Mesenchymal stem cell (in vitro differentiated cells and primary cell): ENCODE data around the gene ZNF446.

Experiments used
- DNase-seq: peaks from one replicate; pipeline ENCODE4 v3.0.0-alpha.2; 2013
- H2AFZ ChIP-seq: one replicate; pipeline ENCODE4 v1.6.1; 2013; ENCODE audit warnings: low read depth, mild to moderate bottlenecking, control low read depth, inconsistent platforms, low read length, moderate library complexity
- H2AK5ac ChIP-seq: 2 replicates; pipeline ENCODE4 v1.6.1; 2013; ENCODE audit warnings: low read length, moderate library complexity, mild to moderate bottlenecking, inconsistent platforms; ENCODE audit not compliant: severe bottlenecking
- H2BK120ac ChIP-seq: one replicate; pipeline ENCODE4 v1.6.1; 2013; ENCODE audit warnings: low read depth, mild to moderate bottlenecking, inconsistent platforms, low read length, moderate library complexity
- H2BK12ac ChIP-seq, 2 experiments: one replicate each; pipeline ENCODE4 v1.6.1; 2013; ENCODE audit warnings: inconsistent platforms in 2 of 2, low read length in 2 of 2, mild to moderate bottlenecking in 2 of 2, moderate library complexity in 2 of 2, control low read depth in 1 of 2
- H2BK15ac ChIP-seq: one replicate; pipeline ENCODE4 v1.6.1; 2013; ENCODE audit warnings: mild to moderate bottlenecking, low read depth, inconsistent platforms; ENCODE audit not compliant: poor library complexity, severe bottlenecking
- H2BK5ac ChIP-seq: 2 replicates; pipeline ENCODE4 v1.6.1; 2013; ENCODE audit warnings: low read depth, mild to moderate bottlenecking, low read length, control low read depth, inconsistent platforms; ENCODE audit not compliant: poor library complexity, severe bottlenecking
- H3K14ac ChIP-seq, 2 experiments: one replicate each; pipeline ENCODE4 v1.6.1; 2013; ENCODE audit warnings: inconsistent platforms in 2 of 2, low read length in 2 of 2, control low read depth in 1 of 2, mild to moderate bottlenecking in 1 of 2, moderate library complexity in 1 of 2
- H3K18ac ChIP-seq, 2 experiments: one replicate each; pipeline ENCODE4 v1.6.1; 2013; ENCODE audit warnings: inconsistent platforms in 2 of 2, low read length in 2 of 2, control low read depth in 1 of 2, low read depth in 1 of 2, mild to moderate bottlenecking in 1 of 2
- H3K23ac ChIP-seq, 2 experiments: one replicate each; pipeline ENCODE4 v1.6.1; 2013; ENCODE audit warnings: inconsistent platforms in 2 of 2, low read length in 2 of 2, mild to moderate bottlenecking in 2 of 2, moderate library complexity in 2 of 2, control low read depth in 1 of 2
- H3K27ac ChIP-seq: 2 replicates; pipeline ENCODE4 v1.5.1; 2013; ENCODE audit warnings: mild to moderate bottlenecking, moderate library complexity, low read length, control low read depth, inconsistent platforms; ENCODE audit not compliant: poor library complexity, severe bottlenecking
- H3K27me3 ChIP-seq, 2 experiments: 2 replicates each; pipeline versions ENCODE4 v1.6.1 to v1.7.0; 2013; ENCODE audit warnings: low read length in 2 of 2, mild to moderate bottlenecking in 2 of 2, moderate library complexity in 2 of 2, control low read depth in 1 of 2, inconsistent platforms in 1 of 2; ENCODE audit not compliant: control insufficient read depth in 1 of 2, insufficient read depth in 1 of 2
- H3K36me3 ChIP-seq, 2 experiments: 2 replicates each; pipeline versions ENCODE4 v1.6.1 to v1.7.0; 2013; ENCODE audit warnings: low read length in 2 of 2, control low read depth in 1 of 2, inconsistent platforms in 1 of 2, low read depth in 1 of 2, mild to moderate bottlenecking in 1 of 2; ENCODE audit not compliant: insufficient read depth in 2 of 2, control insufficient read depth in 1 of 2
- H3K4ac ChIP-seq, 2 experiments: one replicate each; pipeline ENCODE4 v1.6.1; 2013; ENCODE audit warnings: inconsistent platforms in 2 of 2, low read length in 2 of 2, mild to moderate bottlenecking in 2 of 2, moderate library complexity in 2 of 2, control low read depth in 1 of 2, low read depth in 1 of 2
- H3K4me1 ChIP-seq: 2 replicates; pipeline ENCODE4 v1.6.1; 2013; ENCODE audit warnings: low read depth, low read length, control low read depth; ENCODE audit not compliant: control insufficient read depth, insufficient read depth
- H3K4me2 ChIP-seq: 2 replicates; pipeline ENCODE4 v1.6.1; 2013; ENCODE audit warnings: low read length, mild to moderate bottlenecking, inconsistent platforms; ENCODE audit not compliant: poor library complexity, severe bottlenecking
- H3K4me3 ChIP-seq, 2 experiments: 2 replicates each; pipeline versions ENCODE4 v1.5.1 to v1.7.0; 2013; ENCODE audit warnings: low read length in 2 of 2, mild to moderate bottlenecking in 2 of 2, control low read depth in 1 of 2, low read depth in 1 of 2; ENCODE audit not compliant: insufficient read depth in 1 of 2
- H3K79me1 ChIP-seq: replicated peaks from 2 replicates; pipeline ENCODE4 v1.6.1; 2013; ENCODE audit warnings: mild to moderate bottlenecking, control low read depth, low read length, inconsistent platforms; ENCODE audit not compliant: poor library complexity, severe bottlenecking
- H3K9ac ChIP-seq: 2 replicates; pipeline ENCODE4 v1.7.0; 2013; ENCODE audit warnings: mild to moderate bottlenecking, low read length, moderate library complexity
- H3K9me3 ChIP-seq: 2 replicates; pipeline ENCODE4 v1.7.0; 2013; ENCODE audit warnings: mild to moderate bottlenecking, low read length; ENCODE audit not compliant: control insufficient read depth
- H4K8ac ChIP-seq: one replicate; pipeline ENCODE4 v1.6.1; 2013; ENCODE audit warnings: inconsistent platforms, mild to moderate bottlenecking, low read length, moderate library complexity
- H4K91ac ChIP-seq: one replicate; pipeline ENCODE4 v1.6.1; 2013; ENCODE audit warnings: mild to moderate bottlenecking, low read length, inconsistent platforms
- WGBS: methylation state at CpG from one replicate; pipeline ENCODE4 v1.1.7; 2013; ENCODE audit warnings: mixed read lengths; 5-methylcytosine and 5-hydroxymethylcytosine counted together

Gene ZNF446

GRCh38 chr19:58492265-58492664 lies 16.1 kb downstream of the ZNF446 start:
- DNase-seq = no peak
- H3K9me3 ChIP-seq = no peaks in the 10 kb centered on the region
- no peak overlapping the region for H2BK15ac ChIP-seq
- no peak overlapping the region for H3K4ac ChIP-seq
- H2BK5ac ChIP-seq = no peak overlapping the region
- H2BK120ac ChIP-seq = no peak overlapping the region
- peaks cover 0 to 4% of the 10 kb centered on the region in 2 experiments for H3K36me3 ChIP-seq
- no peak overlapping the region for H2AK5ac ChIP-seq
- no peaks in the 10 kb centered on the region for H3K27me3 ChIP-seq
- H3K23ac ChIP-seq = no peak overlapping the region
- H3K9ac ChIP-seq = no peak overlapping the region
- no peak overlapping the region for H2AFZ ChIP-seq
- no peak overlapping the region for H3K27ac ChIP-seq
- WGBS = 89% methylated on average over 12 of the region's 14 CpGs
- H3K79me1 ChIP-seq = peaks cover 1% of the 10 kb centered on the region
- no peak overlapping the region for H4K8ac ChIP-seq
- H3K4me1 ChIP-seq = no peaks in the 10 kb centered on the region
- no peak overlapping the region for H3K14ac ChIP-seq
- no peak overlapping the region for H3K4me2 ChIP-seq
- H4K91ac ChIP-seq = no peak overlapping the region
- no peak overlapping the region for H3K4me3 ChIP-seq
- no peak overlapping the region for H2BK12ac ChIP-seq
- H3K18ac ChIP-seq = no peak overlapping the region

GRCh38 chr19:58497634-58498170 lies 21.6 kb downstream of the ZNF446 start:
- Histone ChIP-seq H4K91ac (no peak overlapping the region), H3K27ac (no peak overlapping the region), H2BK12ac (no peak overlapping the region), H3K18ac (no peak overlapping the region), H3K4me2 (no peak overlapping the region), H2AFZ (no peak overlapping the region), H2AK5ac (no peak overlapping the region), H2BK15ac (no peak overlapping the region), H3K4me3 (no peak overlapping the region), H4K8ac (peak overlapping the region; percentile 7), H3K9me3 (no peaks in the 10 kb centered on the region), H3K27me3 (no peaks in the 10 kb centered on the region), H3K36me3 (peaks cover 0 to 3% of the 10 kb centered on the region in 2 experiments), H3K4me1 (peaks cover 15% of the 10 kb centered on the region), H2BK120ac (no peak overlapping the region), H3K14ac (no peak overlapping the region), H3K9ac (no peak overlapping the region), H3K23ac (no peak overlapping the region), H2BK5ac (no peak overlapping the region), H3K4ac (peak overlapping the region in 1 of 2 experiments; percentile 8), H3K79me1 (peaks cover 17% of the 10 kb centered on the region)
- DNase-seq = no peak
- WGBS = 91% methylated on average over 8 of the region's 8 CpGs

- no peak for DNase-seq
- Histone ChIP-seq H2BK5ac (no peak overlapping the region), H4K8ac (peak overlapping the region; percentile 41), H3K14ac (no peak overlapping the region), H3K18ac (peak overlapping the region; percentile 12 to 15), H3K4me3 (peak overlapping the region; percentile 56 to 85), H2BK15ac (no peak overlapping the region), H2AK5ac (no peak overlapping the region), H2BK12ac (peak overlapping the region in 1 of 2 experiments; percentile 17), H3K4me1 (peaks cover 15% of the 10 kb centered on the region), H2AFZ (peak overlapping the region; percentile 36), H3K9me3 (no peaks in the 10 kb centered on the region), H3K79me1 (peaks cover 17% of the 10 kb centered on the region), H3K36me3 (peaks cover 0 to 3% of the 10 kb centered on the region in 2 experiments), H3K4ac (peak overlapping the region in 1 of 2 experiments; percentile 47), H3K4me2 (peak overlapping the region; percentile 77), H2BK120ac (no peak overlapping the region), H3K9ac (peak overlapping the region; percentile 27), H3K23ac (no peak overlapping the region), H3K27me3 (no peaks in the 10 kb centered on the region), H3K27ac (no peak overlapping the region), H4K91ac (peak overlapping the region; percentile 9)
- 59% methylated on average over 22 of the region's 22 CpGs for WGBS
Observed at GRCh38 chr19:58498316-58499020, 22.3 kb downstream of the ZNF446 start.

- no peak overlapping the region for H2BK5ac ChIP-seq
- peak overlapping the region; percentile 56 to 85 for H3K4me3 ChIP-seq
- H2AFZ ChIP-seq = peak overlapping the region; percentile 36
- H3K23ac ChIP-seq = no peak overlapping the region
- H2BK120ac ChIP-seq = peak overlapping the region; percentile 42
- H3K27ac ChIP-seq = peak overlapping the region; percentile 36
- H3K4me1 ChIP-seq = peaks cover 15% of the 10 kb centered on the region
- peak overlapping the region; percentile 96 for H4K8ac ChIP-seq
- no peaks in the 10 kb centered on the region for H3K9me3 ChIP-seq
- peak overlapping the region; percentile 88 for H4K91ac ChIP-seq
- no peak overlapping the region for H2BK12ac ChIP-seq
- peak overlapping the region; percentile 77 for H2BK15ac ChIP-seq
- peak; percentile 99 for DNase-seq
- peak overlapping the region; percentile 89 for H3K9ac ChIP-seq
- no peak overlapping the region for H3K14ac ChIP-seq
- peaks cover 17% of the 10 kb centered on the region for H3K79me1 ChIP-seq
- WGBS = 2% methylated on average over 57 of the region's 60 CpGs
- H3K27me3 ChIP-seq = no peaks in the 10 kb centered on the region
- H3K4ac ChIP-seq = peak overlapping the region; percentile 47 to 59
- no peak overlapping the region for H2AK5ac ChIP-seq
- peaks cover 0 to 3% of the 10 kb centered on the region in 2 experiments for H3K36me3 ChIP-seq
- peak overlapping the region; percentile 73 to 82 for H3K18ac ChIP-seq
- peak overlapping the region; percentile 77 for H3K4me2 ChIP-seq
Observed at GRCh38 chr19:58499021-58499927, 23.1 kb downstream of the ZNF446 start.
